ENCODE measurements around the gene SIM1.

SIM1 gene

GRCh38 chr6:100456141-100456907 lies 8.4 kb downstream of the SIM1 start:
- no peak for DNase-seq

DNA sequence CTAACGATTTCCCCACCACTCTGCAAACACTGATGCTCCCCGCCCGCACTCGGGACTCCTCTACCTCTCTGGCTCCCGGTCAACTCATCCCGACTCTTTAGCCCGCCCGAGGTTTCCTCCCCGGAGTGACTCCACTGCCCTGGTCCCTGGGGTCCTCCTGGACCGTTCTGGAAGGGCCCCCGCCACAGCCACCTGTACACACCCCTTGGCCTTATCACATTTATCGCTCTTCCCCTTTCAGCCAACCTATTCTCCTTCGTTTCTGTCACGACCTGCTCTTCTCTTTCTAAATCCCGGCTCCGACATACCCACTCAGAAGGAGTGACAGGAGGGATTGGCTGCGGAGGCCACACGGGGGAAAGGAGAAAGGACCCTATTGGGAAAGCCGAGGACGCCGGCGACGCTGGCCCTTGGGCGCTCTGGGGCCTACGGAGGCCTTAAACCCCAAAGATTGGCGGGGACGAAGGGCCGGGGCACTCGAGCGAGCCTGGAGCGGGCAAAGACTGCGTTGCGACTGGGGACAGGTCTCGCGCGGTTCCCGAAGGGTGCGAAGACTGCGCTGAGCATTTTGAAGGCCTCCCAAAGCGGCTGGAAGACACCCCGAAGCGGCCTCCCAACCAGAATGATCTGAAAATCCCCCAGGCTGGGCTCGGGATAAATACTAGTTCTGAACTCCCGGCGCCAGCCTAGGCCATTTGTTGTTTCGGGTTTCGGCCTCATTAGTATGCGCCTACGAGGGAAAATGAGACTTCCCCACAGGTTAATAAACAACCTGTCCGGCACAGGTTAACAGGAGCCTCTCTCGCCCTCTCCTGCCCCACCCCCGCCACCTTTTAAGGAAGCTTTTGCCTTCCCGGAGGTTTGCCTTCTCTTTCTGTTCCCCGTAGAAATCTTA lies 9.2 kb downstream of the SIM1 start:
- no peak for DNase-seq

- no peak for DNase-seq
These were observed 10.0 kb downstream of the SIM1 start for GRCh38 chr6:100454551-100455229.

DNA sequence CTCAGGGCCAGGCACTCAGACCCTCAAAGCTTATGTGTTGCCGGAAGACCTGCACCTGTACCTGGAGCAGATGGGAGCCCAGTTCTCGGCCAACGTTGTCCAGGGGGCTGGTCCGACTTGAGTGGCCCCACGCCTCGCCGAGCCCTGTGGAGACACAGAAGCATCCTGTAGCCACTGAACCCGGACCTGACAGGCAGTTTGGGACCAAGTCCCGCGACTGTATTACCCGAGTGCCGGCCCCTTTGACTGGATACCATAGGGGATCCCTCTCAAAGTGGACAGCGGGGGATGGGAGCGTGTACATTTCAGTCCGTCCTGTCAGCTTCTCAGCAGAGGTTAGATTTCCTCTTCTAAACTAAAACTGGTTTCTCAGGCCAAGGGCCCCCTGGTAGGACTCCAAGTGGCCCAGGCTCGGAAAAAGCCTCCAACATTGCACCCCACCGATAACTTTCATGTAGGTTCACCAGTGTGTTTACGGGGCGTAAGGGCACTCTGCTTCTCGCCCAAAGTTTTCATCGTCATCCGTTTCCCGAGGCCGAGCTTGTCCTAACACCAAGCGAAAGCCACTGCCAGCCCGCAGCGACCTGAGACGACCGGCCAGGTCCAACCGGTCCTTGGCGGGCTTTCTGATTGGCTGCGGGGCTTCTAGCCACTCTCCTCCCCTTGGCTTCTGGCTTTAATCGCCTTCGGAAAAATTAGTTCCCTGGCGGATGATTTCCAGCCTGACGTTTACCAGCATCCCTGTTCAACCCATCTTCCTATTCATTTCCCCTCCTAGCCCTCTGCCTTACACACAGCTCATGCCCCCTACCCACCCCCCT lies 10.8 kb downstream of the SIM1 start:
- no peak for DNase-seq

DNA sequence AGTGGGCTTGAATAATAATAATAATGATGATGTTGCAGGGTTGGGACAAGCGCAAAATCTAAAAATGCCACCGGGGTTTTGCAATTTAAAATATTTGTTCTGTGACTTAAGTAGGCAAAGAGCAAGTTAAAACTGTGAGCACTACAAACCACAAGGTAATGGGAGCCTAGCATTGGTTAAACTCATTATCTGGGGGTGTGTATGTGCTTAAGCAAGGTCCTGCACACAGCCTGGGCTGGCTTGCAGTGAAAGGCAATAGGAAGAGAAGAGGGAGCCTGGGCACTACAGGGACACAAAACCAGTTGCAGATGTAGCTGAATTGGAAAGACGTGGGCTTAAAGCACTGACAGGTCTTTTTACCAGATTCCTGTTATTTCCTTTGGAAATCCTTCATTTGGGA lies 11.7 kb downstream of the SIM1 start:
- no peak for DNase-seq

GRCh38 chr6:100451577-100451976 lies 13.1 kb downstream of the SIM1 start:
- no peak for DNase-seq

DNA sequence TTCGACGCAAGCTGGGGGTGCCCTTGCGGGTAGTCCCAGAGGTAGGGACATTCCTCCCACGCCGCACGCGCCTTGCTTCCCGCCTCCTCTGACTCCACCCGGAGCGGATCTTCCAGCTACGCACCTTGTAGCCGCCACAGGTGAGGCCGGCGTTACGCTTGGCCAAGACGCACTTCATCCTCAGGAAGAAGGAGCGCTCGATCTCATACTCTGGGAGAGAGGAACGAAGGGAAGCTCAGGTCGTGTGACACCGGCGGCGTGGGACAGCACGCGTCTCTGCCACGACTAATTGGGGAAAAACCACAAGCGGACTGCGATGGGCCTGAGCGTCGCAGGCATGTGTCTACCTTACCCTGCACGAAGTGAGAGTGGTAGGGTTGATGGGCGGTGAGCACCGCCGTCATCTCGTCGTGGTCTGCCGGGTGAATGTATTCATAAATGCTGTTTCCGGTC lies 15.5 kb downstream of the SIM1 start:
- DNase-seq: no peak

- no peak for DNase-seq
These were observed 16.6 kb downstream of the SIM1 start for GRCh38 chr6:100447900-100448748.

- DNase-seq: no peak
These were observed 17.4 kb downstream of the SIM1 start for GRCh38 chr6:100447081-100447899.

- DNase-seq: no peak
These were observed 18.3 kb downstream of the SIM1 start for GRCh38 chr6:100446115-100447080.

GRCh38 chr6:100445512-100445911 lies 19.2 kb downstream of the SIM1 start:
- no peak for DNase-seq

DNA sequence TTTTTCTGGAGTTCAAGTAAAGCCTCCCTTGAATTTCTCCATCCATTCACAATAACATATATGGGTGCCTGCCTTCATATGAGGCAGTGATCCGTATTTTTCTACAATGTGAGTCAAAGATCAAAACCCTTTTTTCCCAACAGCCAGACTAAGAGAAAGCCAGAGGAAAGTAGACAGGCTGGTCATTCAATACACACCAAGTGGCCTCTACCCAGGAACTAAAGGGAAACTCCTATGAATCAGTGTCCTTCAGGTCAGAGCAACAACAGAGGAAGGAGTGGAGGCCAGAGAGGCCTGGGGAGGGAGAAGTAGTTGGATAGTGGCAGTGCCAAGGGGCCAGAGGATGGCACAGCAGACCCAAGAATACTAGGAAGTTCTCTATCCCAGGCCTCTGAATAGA lies 23.8 kb downstream of the SIM1 start:
- DNase-seq: no peak

DNA sequence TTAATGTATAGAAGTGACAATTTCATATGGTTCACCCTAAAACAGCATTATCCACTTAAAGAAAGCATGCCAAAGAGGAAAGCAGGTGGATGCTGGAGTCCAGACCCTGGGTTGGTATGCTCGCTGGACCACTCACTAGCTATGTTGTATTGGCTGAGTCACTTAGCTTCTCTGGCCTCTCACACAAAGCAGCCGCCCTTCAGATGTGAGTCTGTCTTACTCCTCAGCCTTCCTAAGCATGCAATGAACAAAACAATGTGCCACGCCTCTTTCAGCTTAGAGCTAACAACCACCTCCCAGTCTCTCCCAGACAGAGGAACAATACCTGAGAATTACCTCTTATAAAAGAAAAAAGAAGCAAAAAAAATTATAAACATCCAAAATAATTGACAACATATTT lies 29.4 kb downstream of the SIM1 start:
- no peak for DNase-seq

- no peak for DNase-seq
These were observed 30.8 kb downstream of the SIM1 start for GRCh38 chr6:100433726-100434435.

- DNase-seq: no peak
These were observed 32.6 kb downstream of the SIM1 start for GRCh38 chr6:100432136-100432535.

DNA sequence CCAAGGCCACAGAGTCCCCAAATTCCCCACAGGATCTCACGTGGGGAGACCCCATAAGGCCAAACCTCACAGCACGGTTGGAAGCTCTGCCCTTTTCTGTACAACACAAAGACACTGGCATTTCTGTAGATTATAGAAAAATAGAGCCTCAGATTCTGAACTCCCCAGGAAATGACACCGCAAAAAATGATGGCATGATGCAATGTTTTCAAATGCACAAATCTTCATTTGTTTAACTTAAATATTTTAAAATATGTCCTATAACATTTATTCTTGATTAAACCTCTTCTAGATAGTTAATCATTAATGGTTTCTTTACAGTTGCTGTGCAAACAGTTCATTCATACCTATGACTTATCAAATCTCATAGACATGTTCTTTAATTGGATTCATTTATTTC lies 33.8 kb downstream of the SIM1 start:
- DNase-seq: no peak

DNA sequence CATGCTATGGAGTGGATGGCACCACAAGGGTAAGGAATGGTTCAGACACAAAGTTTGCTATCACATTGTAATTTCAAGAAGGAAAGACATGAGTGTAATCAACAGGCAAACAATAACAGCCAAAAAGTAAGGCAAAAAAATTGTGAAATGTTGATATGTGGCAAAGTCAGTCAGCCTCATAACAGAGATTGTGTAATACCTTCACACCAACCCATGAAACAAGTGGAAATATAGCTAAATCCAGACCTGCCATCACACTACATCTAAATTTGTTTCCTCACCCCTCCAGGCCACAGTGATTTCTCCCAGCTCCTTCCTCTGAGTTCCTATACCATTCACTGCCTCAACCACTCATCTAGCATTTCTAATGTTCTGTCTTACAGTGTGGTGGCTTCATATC lies 37.3 kb downstream of the SIM1 start:
- no peak for DNase-seq

DNA sequence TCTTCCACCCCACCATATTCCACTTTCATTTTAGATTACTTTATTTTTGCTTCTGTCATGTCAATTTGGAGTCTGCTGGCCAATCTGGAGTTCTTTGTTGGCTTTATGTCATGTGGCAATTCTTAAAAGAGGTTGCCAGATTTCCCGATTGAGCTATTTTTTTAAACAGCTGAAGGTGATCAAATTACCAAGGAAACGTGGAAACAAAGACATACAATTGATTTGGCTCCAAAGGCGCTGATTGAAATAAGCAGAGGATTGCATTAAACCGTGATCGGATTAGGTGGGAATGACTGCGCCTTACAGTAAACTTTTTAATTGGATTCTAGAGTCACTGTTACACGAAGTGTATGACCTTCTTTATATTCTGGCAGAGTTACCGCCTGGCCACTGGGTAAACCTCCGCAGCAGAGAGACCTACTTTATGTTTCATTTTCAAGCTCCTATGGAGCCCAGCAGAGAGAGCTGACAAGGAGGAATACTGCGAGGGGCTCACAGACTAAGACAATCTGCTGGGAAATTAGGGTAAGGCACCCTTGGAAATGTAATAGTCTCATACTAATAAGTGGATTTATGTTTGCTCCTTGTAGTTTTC lies 37.9 kb downstream of the SIM1 start:
- DNase-seq: no peak

Data from fibroblast of upper back skin (primary cell).